Activated CD8-positive, alpha-beta memory T cell treated with anti-CD3 and anti-CD28 coated beads for 24 hours (primary cell): Measurements from ENCODE around the gene SDSL.

ENCODE experiments used
- DNase-seq: peaks from one replicate; pipeline ENCODE4 v3.0.0-alpha.2; 2020

The SDSL gene

DNA sequence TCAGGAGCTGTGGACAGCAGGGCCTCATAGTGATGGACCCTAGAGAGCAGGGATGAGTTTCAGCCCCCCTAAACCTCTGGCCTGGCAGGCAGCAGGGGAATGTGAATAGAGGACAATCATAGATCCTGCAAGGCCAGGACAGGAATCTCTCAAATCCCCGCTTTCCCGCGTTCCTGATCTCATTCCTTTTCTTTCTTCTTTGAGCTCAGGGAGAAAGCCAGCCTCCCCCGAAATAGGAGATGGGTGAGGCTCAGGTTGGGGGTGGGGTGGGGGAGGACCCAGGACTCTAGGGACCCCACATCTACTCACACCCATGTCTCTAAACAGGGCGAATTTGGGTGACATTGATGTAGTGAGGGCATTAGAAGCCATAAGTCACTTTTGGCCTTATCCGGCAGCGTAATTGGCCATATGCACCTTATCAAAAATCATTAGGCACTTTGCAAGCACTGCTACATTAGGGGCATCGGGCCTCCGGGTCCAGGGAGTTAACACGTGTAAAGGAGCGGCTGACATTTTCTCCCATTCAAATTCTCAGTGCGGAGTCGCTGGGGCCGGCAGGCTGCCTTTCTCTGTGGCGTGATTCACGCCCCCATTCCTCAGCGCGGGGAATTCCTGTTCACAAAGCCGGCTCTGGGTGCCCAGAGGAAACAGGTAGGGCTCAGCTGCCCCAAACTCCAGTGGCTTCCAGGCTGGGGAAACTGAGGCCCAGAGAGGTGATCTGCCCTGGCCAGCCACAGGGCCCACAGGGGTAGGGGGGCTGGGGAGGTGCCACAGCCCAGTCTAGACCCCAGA is 48.0 kb downstream of the SDSL start:
- DNase-seq = no peak

DNA sequence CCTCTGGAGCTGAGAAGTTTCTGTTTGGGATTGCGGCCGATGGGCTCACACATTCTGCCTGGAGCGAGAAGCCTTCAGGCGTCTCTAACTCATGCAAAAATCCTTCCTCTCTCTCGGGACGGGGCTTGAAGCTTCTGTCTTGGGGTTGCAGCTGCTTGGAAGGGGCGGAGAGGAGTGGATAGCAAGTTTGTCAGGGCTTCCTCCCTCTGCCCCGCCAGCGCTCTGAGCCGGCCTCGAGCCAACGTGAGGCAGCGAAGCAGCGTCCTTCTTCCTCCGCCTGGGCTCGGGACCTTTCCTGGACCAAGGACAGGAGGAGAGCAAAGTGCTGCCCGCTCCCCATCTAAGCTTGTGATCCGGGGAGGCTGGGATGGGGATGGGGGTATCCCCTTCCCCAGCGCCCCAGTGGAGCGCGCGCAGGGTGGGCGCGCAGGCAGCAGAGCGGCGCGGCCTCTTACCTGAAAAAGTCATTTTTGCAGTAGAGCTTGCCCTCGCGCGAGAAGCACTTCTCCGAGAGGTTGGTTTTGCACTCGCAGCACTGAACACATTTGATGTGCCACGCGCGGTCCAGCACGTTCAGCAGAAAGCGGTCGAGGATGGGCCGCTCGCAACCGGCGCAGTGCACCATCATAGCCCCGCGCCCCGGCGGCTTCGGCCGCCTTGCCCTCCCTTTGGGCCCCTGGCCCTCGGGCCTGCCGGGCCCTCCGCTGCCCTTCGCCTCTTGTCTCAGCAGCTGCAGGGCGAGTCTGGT is 48.9 kb downstream of the SDSL start:
- no peak for DNase-seq

DNA sequence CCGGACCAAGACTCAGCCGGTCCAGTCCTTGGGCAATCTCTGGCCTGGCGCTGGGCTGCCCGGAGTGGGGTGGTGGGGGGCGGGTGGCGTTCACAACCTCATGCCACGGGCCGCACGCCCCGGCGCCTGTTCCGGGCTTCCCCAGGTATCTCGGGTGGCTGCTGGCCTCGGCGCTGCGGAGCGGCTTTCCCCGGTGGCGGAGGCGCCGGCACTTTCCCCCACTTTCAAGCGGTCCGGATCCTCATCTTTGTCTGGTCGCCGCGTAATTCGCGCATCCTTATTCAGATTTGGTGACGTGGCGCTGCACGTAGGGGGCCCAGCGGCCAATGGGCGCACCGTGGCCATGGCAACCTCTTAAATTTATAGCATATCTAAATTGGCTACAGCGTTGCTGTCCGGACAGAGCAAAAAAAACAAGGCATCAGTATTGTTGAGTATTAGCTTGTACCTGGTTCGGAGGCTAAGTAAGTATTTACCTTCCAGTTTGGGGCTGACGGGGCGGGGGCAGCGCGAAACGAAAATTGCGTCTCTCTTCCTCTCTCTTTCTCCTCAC is 49.5 kb downstream of the SDSL start, which contains the start of gene LHX5:
Gene LHX5, minus strand, starts transcription at position 253 of the 553 bp plus-strand sequence. CDS start 373 bp downstream, outside the sequence.
- DNase-seq = no peak

GRCh38 chr12:113472191-113473121 is 50.3 kb downstream of the SDSL start:
- no peak for DNase-seq

DNA sequence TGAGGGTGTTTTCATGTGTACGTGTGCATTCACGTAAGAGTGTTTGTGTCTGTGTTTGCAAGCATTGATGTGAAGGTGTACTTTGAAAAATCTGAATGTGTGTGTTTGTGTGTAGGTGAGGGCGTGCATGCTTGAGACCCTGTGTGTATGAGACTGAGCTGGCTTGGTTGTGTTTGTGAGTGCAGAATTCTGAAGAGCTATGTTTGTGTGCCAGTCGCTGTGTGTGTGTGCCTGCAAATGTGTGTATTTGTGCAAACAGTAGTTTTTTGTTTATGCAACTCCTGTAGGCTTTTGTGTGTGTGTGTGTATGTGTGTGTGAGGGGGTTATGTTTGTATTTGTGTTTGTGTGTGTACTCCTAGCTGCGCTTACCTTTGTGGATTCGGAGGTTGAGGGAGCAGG is 51.2 kb downstream of the SDSL start:
- no peak for DNase-seq

GRCh38 chr12:113473942-113474341 is 51.8 kb downstream of the SDSL start:
- DNase-seq = no peak

GRCh38 chr12:113474635-113475436 is 52.7 kb downstream of the SDSL start:
- no peak for DNase-seq

DNA sequence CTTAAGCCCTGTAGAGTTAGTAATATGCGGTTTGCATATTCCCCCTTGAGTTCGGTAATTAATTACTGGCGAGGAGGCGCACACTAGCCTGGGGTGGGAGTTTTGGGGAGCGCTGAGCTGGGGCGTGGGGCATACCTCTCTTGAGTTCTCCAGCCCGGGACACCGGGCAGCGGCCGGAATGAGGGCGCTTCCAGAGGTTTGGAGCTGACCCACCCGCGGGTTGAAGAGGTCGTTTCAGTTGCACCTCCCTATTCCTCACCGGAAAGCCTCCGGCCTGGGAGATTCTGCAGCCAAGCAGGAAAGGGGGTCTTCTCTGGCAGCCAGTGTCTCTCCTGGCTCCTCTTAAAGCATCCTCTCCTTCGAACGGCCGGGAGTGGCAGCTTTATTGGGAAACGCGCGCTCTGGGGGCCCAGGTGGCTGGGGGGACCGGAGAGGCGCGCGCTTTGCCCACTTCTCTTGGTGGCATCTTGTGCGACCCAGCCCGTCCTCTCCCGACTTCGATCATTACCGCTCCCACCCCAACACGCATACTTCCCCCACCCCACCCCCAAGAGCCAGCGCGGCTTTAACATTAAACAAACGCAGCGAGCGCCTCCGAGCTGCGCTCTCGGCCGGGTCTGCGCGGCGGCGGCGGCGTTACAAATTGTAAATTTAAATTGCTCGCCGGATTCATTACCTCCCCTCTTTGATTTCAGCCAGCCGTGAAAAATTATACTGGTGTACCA is 53.4 kb downstream of the SDSL start:
- no peak for DNase-seq

GRCh38 chr12:113476176-113476986 is 54.2 kb downstream of the SDSL start:
- DNase-seq = no peak

DNA sequence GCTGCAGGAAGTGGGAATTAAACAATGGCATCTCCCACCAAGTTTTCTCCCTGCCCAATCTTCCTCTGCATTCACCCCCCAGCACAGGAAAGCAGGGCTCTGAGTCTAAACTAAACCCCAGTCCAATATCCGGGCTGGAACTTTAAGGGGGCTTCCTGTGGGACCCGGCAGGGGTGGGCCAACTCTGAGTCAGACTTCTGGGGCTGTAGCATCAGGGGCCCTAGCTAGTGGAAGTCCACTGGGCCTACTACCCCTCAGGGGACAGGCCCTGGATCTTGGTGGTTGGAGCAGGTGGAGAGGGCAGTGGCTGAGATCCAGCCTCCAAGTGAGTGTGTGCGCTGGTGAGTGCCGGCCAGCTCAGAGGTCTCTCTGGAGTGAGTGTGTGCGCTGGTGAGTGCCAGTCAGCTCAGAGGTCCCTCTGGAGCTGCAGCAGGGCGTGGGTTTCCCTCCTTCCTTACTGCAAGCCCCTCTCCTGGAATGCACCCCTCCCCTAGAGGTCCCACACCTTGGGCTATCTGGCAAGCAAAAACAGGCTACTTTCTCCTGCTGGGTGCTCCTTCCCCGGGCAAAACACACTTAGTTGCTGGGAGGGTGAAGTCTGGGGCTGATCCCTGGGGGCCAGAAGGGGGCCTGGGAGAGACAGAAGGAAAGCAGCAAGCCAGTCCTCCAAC is 55.1 kb downstream of the SDSL start:
- DNase-seq = no peak

- DNase-seq = no peak
These were observed 55.6 kb downstream of the SDSL start for GRCh38 chr12:113477842-113478215.

DNA sequence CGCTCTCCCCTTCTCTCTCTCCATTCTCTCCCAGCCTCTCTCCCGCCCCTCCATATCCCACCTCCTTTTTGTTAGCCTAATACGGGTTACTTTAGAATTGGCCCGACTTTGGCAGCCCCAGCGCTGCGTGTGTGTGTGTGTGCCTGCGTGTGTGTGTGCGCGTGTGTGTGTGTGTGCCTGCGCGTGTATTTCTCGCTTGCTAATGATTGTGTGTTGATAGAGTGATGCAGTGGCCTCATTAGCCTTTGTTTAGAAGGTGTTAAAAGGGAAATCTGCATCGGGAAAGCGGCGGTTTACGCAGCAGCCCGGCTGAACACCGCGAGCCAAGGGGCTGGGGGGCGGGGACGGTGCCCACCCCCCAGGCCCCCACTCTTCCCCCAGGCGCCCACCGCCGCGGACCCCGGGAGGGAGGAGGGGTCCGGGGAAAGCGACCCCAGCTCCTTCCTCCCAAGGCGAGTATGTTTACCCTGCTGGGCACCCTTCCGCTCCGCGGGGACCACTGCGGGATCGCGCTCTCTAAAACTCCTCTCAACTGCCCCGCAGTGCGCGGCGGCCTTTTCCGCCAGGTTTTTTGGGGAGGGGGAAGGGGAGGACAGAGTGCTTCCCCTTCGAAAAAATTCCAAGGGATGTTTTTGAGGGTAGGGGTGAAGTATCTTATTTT is 56.3 kb downstream of the SDSL start:
- no peak for DNase-seq

- no peak for DNase-seq
These were observed 57.0 kb downstream of the SDSL start for GRCh38 chr12:113479216-113479589.

GRCh38 chr12:113479590-113480335 is 57.6 kb downstream of the SDSL start:
- DNase-seq = no peak

- DNase-seq = no peak
These were observed 58.3 kb downstream of the SDSL start for GRCh38 chr12:113480336-113480971.

- no peak for DNase-seq
These were observed 60.2 kb downstream of the SDSL start for GRCh38 chr12:113482334-113482733.

DNA sequence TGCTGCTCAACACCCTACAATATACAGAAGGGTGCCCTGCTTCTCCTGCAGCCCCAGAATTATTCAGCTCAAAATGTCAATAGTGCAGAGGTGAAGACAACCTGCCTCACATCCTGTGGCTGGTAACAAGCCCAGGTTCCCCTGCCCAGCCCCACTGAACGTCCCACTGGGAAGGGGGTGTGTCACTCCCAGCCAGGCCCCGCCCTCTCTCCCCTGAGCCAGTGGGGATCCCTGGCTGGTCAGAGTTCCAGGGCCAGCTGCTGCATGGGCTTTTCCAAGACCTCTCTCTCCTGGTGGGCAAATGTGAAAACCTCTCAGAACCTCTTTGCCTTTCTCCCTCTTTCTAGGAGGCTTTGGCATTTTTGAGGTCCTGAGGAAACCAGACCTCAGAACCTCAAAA is 63.1 kb downstream of the SDSL start:
- no peak for DNase-seq

DNA sequence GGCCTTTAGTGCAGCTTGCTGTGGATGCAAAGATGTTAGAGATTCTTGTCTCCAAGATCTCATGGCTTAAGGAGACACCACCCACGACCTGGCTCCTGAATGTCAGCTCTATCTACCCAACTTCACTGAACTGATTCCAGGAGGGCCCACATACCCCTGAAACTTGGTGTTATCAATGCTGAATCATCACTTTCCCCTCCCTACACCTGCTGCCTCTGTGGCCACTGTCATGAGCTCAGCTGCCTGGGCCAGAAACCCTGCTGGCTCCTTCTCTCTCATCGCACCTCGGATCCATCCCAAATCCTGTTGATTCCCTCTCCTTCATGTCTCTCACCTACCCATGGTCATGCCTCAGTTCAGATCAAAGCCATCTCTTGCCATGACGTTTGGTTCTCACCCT is 64.5 kb downstream of the SDSL start:
- no peak for DNase-seq
